Kidney epithelial cell (primary cell): ENCODE data around the gene LNPEP. TPM values are rescaled to one million over a fixed set of nuclear protein-coding genes. Genes with fewer than 3 reads are reported as not detected.
A peak's percentile ranks its signal among the peaks of the same experiment; 100 is the strongest.

Experiments
- DNase-seq: peaks from one replicate; pipeline ENCODE4 v3.0.0-alpha.2; 2010; ENCODE audit warnings: low read depth
- H3K27me3 ChIP-seq: 2 replicates; pipeline ENCODE4 v1.6.0; 2011; ENCODE audit warnings: low read length; ENCODE audit not compliant: control insufficient read depth, insufficient read depth
- H3K36me3 ChIP-seq: 2 replicates; pipeline ENCODE4 v1.5.1; 2011; ENCODE audit warnings: low read length; ENCODE audit not compliant: control insufficient read depth, insufficient read depth
- H3K4me3 ChIP-seq: 2 replicates; pipeline ENCODE4 v1.5.1; 2011; ENCODE audit warnings: low read depth, mild to moderate bottlenecking, control low read depth, low read length
- total RNA-seq: library from RNA; depleted of rRNA; stranded (reverse); fragments of >200 nt; gene quantifications from 2 replicates; pipeline ENCODE4 v1.2.3, GENCODE V29; 2015
- TF ChIP-seq, protein P1 (sequence below): IDR thresholded peaks from 2 replicates; pipeline ENCODE4 v1.5.1; 2011; ENCODE audit warnings: mild to moderate bottlenecking, moderate library complexity, low read length, control low read depth, inconsistent platforms; ENCODE audit not compliant: insufficient read depth, poor library complexity, severe bottlenecking

The LNPEP gene
- total RNA-seq, 1 donor from 2014 or later, result 24.6 TPM

DNA sequence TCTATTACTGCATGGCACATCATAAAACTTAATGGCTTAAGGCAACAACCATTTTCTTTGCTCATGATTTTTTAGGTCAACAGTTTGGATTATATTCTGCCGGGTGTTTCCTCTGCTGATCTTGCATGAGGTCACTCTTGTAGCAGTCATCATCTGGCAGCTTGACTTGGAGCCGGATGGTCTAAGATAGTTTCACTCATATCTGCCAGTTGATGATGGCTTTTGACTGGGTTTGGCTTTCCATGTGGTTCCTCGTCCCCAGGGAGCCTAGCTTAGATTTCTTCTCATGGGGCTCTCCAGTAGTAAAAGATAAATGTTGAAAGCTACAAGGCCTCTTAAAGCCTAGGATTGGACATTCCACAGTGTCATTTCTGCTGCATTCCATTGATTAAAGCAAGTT is 27.4 kb downstream of the LNPEP start:
- Histone ChIP-seq H3K4me3 (no peak overlapping the region), H3K27me3 (no peaks in the 10 kb centered on the region), H3K36me3 (no peaks in the 10 kb centered on the region)
- TF ChIP-seq, protein P1, sequence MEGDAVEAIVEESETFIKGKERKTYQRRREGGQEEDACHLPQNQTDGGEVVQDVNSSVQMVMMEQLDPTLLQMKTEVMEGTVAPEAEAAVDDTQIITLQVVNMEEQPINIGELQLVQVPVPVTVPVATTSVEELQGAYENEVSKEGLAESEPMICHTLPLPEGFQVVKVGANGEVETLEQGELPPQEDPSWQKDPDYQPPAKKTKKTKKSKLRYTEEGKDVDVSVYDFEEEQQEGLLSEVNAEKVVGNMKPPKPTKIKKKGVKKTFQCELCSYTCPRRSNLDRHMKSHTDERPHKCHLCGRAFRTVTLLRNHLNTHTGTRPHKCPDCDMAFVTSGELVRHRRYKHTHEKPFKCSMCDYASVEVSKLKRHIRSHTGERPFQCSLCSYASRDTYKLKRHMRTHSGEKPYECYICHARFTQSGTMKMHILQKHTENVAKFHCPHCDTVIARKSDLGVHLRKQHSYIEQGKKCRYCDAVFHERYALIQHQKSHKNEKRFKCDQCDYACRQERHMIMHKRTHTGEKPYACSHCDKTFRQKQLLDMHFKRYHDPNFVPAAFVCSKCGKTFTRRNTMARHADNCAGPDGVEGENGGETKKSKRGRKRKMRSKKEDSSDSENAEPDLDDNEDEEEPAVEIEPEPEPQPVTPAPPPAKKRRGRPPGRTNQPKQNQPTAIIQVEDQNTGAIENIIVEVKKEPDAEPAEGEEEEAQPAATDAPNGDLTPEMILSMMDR, result no peak
- no peak for DNase-seq

DNA sequence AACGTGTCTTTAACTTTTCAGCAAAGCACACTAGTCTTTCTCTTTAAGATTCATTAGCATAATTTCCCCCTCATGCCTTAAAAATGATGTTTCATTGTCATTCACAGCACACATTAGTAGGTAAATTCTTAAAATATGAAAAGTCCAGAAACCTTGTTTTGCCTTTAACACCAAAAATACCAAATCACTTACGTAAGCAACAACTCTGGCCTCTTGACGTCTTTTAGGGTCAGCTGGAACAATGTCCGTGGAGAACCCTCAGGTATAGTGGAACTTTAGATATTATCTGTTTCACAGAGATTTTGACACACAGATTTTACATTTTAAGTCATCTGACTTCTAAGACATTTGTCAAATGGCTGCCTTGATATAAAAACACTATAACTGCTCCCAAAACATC is 30.9 kb downstream of the LNPEP start:
- DNase-seq, result no peak

DNA sequence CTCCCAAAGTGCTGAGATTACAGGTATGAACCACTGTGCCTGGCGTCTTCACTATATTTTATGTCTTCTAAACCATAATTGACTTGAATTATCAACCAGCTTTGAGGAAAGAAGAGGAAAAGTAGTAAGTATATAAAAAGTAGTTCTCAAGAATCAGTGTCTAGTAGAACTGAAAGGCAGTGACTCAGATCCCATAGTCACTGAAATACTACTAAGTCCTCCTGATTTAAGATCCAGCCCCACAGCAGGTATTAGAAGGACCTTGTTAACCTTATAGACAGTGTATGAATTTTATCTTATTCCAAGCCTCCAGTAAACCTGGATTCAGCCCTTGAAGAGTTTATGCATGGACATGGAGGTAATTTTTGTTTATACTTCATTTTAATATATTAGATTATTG is 31.5 kb downstream of the LNPEP start:
- DNase-seq, result no peak
- H3K27me3 ChIP-seq, result no peaks in the 10 kb centered on the region
- no peaks in the 10 kb centered on the region for H3K36me3 ChIP-seq
- no peak overlapping the region for H3K4me3 ChIP-seq
- TF ChIP-seq, protein P1, result no peak

More for the DNA sequence above, 30.9 kb downstream of the LNPEP start:
- H3K36me3 ChIP-seq, result no peaks in the 10 kb centered on the region
- TF ChIP-seq, protein P1, result no peak
- H3K27me3 ChIP-seq, result no peaks in the 10 kb centered on the region
- H3K4me3 ChIP-seq, result no peak overlapping the region

DNA sequence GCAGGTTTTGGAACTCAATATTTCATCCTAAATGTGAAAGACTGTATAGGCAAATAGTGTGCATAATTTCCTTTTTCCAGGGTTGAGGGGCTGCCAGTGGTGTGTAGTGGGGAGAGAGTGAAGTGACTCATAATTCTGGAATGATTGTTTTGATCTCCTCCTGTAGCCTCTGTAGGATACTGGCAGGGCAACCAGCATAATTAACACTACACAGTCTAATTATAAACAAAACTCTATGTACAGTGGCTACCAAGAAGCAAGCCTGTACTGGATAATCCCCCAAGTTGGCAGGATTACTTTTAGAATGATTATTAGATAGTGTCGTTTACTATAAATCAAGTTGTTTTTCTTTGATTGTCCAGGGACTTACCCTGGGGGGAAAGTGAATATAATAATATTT is 32.2 kb downstream of the LNPEP start:
- Histone ChIP-seq H3K36me3 (no peaks in the 10 kb centered on the region), H3K4me3 (no peak overlapping the region), H3K27me3 (no peaks in the 10 kb centered on the region)
- peak; percentile 43 for DNase-seq
- TF ChIP-seq, protein P1, result no peak

DNA sequence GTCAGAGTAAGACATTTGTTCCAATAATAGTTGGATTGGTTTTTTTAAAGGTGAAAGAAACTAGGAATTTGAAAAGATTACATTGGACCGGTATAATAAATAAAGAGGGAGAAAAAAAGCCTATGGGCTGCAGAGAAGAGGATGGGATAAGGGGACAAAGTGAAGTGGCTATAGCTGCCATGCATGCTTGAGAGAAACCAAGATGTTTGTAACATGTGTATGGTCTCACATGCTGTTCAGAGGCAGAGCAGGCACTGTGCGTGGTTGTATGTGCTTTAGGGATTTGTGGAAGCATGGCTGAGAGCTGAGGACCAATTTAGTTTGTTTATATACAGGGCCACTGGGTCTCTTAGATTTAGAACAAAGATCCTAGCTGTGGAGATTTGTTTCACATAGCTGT is 32.7 kb downstream of the LNPEP start:
- H3K27me3 ChIP-seq, result no peaks in the 10 kb centered on the region
- no peak for DNase-seq
- TF ChIP-seq, protein P1, result no peak
- H3K36me3 ChIP-seq, result no peaks in the 10 kb centered on the region
- no peak overlapping the region for H3K4me3 ChIP-seq

DNA sequence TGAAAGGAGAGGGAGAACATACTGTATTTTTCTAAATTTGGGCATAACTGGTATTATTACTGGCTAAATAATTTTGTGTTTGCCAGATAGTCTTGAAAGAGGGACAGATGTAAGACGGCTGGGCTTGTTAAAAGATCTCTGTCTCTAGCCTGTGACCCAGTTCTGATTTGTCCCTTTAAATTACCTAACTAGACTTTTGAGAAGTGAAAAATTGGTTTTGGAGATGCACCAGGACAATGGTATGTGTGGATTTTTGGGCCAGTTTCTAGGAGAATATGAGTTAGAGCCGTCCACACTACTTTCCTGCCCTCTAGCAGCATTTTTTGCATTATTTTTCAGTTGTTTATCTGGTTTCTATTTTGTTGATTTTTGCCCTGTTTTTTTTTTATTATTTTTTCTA is 33.5 kb downstream of the LNPEP start:
- H3K4me3 ChIP-seq, result no peak overlapping the region
- DNase-seq, result no peak
- H3K27me3 ChIP-seq, result no peaks in the 10 kb centered on the region
- H3K36me3 ChIP-seq, result no peaks in the 10 kb centered on the region
- TF ChIP-seq, protein P1, result no peak
